Fibroblast of pulmonary artery (primary cell): ENCODE measurements around the gene LDLRAD4.

Experiments
- DNase-seq: peaks from one replicate; pipeline ENCODE4 v3.0.0-alpha.2; 2010; ENCODE audit warnings: low read depth
- H3K4me3 ChIP-seq: replicated peaks from 2 replicates; pipeline ENCODE4 v1.5.1; 2011; ENCODE audit warnings: low read depth, mild to moderate bottlenecking, control low read depth, low read length, moderate library complexity
- TF ChIP-seq, protein P1 (sequence below): IDR thresholded peaks from 2 replicates; pipeline ENCODE4 v1.5.1; 2011; ENCODE audit warnings: mild to moderate bottlenecking, control low read depth, low read length, inconsistent platforms; ENCODE audit errors: missing control alignments

LDLRAD4 gene

DNA sequence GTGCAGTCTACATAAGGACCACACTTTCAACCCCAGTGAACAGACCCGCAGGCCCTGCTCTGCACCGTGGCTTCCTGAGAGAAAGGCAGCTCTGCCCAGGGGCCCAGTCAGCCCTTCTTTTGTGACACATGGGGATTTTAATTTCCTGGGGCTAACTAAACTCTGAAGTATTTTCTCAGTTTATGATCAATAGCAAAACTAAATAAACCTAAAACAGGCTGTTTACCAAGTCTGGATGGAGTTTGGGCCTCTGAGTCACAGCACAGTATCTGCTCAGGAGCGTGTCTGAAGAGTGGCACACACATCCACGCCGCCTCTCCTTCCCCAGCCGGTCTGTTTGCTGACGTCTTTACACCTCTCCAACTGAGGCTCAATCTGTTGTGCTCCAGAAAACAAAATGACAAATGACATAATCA, 72.3 kb downstream of the LDLRAD4 start:
- TF ChIP-seq, protein P1, sequence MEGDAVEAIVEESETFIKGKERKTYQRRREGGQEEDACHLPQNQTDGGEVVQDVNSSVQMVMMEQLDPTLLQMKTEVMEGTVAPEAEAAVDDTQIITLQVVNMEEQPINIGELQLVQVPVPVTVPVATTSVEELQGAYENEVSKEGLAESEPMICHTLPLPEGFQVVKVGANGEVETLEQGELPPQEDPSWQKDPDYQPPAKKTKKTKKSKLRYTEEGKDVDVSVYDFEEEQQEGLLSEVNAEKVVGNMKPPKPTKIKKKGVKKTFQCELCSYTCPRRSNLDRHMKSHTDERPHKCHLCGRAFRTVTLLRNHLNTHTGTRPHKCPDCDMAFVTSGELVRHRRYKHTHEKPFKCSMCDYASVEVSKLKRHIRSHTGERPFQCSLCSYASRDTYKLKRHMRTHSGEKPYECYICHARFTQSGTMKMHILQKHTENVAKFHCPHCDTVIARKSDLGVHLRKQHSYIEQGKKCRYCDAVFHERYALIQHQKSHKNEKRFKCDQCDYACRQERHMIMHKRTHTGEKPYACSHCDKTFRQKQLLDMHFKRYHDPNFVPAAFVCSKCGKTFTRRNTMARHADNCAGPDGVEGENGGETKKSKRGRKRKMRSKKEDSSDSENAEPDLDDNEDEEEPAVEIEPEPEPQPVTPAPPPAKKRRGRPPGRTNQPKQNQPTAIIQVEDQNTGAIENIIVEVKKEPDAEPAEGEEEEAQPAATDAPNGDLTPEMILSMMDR, result no peak

DNA sequence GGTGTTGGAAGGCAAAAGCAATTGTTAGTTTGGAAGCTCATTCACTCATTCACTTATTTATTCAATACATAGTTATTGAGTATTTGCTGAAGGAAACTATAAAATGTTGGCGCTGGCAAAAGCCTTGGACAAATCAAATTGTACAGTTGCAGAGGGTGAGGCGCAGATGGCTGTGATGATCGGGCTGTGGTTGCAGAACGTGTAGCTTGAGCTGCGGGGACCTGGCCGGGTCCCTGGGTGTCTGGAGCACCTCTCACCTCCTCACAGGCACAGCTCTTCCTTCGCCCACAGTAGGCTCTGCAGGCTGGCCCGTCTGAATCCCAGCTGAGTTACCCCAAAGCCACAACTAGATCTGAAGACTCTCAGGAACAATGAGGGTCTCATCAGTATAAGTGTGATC, 72.7 kb downstream of the LDLRAD4 start:
- TF ChIP-seq, protein P1, result no peak
- no peak overlapping the region for H3K4me3 ChIP-seq
- no peak for DNase-seq

More for the DNA sequence above, 72.3 kb downstream of the LDLRAD4 start:
- no peak overlapping the region for H3K4me3 ChIP-seq
- no peak for DNase-seq

DNA sequence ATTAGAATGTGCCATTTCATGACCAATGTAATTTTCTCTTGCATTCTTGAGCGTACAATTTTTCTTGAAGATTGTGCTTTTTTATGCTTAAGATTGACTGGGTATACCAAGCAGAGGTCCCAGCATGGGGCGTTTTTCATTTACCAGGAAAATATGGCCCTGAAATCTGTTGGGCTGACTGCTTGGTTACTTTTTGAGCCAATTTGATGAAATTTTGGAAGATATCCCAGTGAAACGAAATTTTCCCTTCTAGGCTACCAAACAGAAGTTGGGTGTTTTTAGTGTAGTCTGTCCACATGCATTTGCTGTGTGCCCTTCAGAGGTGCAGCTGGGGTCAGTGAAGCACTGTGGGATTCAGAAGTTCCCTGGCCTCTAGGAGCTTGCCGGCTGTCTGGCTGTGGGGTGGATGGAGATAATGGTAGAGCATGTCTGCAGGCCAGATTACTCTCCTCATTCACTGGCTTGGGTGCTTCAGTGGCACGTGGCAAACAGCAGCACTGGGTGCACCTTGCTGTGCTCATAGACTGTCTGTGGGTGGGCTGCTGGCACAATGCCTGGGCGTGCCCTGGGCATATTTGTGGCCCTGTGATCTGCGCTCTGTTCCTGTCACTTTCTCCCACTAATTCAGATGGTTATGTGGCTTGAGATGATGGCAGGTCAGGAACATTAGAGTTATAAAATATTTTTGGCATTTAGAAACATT, 73.3 kb downstream of the LDLRAD4 start:
- H3K4me3 ChIP-seq, result no peak overlapping the region
- DNase-seq, result no peak
- TF ChIP-seq, protein P1, result no peak

DNA sequence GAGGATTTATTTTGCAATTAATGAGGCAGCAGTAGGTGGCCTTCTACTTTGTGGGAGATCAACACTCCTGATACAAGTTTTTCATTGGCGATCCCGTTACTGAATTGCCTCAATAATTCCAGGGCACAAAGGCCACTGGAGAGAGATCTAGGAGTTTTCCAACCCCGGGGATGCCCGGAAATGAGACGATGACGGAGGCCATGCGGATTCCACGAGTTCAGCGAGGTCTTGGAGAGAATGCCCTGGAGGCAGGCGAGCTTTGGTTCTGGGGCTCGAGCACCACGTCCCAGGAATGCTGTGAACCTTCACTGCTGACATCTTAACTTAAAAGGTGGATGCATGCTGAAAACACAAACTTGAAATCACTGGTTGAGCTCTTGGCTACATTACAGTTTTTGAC, 74.2 kb downstream of the LDLRAD4 start:
- TF ChIP-seq, protein P1, result no peak
- DNase-seq, result no peak
- H3K4me3 ChIP-seq, result no peak overlapping the region

DNA sequence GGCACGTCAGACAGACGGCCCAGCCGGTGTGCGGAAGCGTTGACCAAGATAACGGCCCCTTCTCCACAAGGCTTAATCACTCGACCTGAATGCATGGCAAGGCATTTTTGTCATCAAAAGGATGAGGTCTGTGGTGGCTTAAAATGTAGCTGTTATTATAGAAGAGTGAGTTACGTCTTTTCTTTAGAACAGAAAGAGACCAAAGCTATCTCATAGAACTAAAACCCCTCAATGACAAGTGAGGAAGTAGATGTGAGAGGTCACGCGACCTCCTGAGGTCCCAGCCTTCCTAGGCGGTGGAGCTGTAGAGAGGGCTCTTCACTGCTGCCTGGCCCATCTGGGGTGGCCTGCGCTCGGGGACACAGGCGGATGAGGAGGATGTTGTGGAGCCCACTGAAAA, 75.7 kb downstream of the LDLRAD4 start:
- DNase-seq, result no peak
- H3K4me3 ChIP-seq, result no peak overlapping the region
- TF ChIP-seq, protein P1, result no peak

DNA sequence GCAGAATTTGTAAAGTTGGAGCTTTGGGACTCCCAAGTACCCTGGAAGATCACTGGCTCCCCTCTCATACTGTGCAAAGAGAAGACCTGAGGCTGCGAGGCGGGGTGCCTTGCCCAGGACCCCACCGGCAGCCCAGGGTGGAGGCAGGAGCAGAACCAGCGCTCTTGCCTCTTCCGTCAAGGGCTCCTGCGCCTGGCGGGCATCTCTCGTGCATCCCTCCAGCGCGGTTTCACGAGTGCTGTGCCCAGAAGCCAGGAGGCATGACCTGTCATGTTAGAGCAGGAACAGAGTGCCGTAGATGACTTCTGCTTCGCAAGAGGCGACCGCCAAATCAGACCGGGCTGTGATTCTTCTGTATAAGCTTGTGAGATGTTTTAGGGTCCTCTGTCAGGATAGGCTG, 77.3 kb downstream of the LDLRAD4 start:
- TF ChIP-seq, protein P1, result no peak
- H3K4me3 ChIP-seq, result no peak overlapping the region
- DNase-seq, result no peak
